ENCODE data around the gene SPEF2. TPM values are rescaled to one million over a fixed set of nuclear protein-coding genes. Genes with fewer than 3 reads are reported as not detected.
"Not testable (repeated sequence)": the region's sequence is repeated elsewhere in the genome, so short reads cannot be mapped to it uniquely, and the experiment has no call there.

SPEF2 gene
- total RNA-seq, 2 donors from 2014 or later: 2.4 to 7.9 TPM

DNA sequence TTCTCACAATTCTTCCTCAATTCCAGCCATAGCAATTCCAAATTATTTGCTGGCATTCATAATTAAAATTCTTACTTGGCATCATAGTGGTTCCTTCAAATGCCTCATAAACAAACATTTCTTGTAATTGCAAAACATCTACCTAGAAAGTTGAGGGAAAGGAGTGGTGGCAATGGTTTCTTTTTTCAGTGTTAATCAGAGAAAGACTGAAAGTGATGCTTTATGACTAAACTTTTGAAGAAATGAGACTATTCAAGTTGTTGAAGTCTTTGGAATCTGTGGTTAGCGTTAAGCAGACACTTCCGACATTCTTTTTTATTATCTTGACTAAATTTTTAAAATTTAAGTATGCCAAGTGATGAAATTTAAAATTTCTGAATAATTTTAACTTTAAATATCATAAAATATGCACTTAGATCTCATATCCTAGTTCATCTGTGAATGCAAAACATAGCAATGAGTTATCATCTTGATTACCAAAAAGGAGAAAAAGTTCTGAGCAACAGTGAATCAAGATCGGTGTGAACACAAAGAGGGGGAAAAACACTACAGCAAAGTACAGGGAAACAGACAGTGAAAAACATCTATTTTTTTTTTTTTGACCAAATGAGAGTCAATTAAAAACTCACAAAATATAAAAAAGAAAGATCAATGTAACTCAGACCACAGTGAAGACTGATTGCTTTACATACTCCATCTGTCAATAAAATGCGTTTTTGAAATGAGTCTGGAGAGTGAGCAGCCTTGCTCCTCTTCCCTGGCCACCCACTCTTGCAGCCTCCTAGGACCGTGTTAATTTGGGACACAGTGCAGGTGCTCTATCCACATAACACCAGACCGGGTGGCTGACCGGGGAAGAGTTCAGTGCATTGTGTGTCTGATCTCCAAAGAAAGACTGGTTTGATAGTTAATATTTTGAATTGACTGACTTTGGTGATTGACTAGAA is 218.4 kb downstream of the SPEF2 start:
- H3K9me3 ChIP-seq: no peaks in the 10 kb centered on the region
- no peaks in the 10 kb centered on the region for H3K27me3 ChIP-seq (replicated peaks; ENCODE audit: insufficient read depth)
- no peaks in the 10 kb centered on the region for H3K36me3 ChIP-seq
- no peak for DNase-seq (ENCODE audit: low spot score)
- H3K27ac ChIP-seq: no peak overlapping the region
- no peak overlapping the region for H3K4me3 ChIP-seq
- intact Hi-C loops (cut with DNase I): no loop called here
- WGBS: 84% methylated on average over 7 of the region's 7 CpGs
- no peak for TF ChIP-seq POLR2AphosphoS5 (IDR thresholded peaks at IDR 0.05)
- no peak for TF ChIP-seq POLR2A (IDR thresholded peaks at IDR 0.05)
- TF ChIP-seq, protein P1, sequence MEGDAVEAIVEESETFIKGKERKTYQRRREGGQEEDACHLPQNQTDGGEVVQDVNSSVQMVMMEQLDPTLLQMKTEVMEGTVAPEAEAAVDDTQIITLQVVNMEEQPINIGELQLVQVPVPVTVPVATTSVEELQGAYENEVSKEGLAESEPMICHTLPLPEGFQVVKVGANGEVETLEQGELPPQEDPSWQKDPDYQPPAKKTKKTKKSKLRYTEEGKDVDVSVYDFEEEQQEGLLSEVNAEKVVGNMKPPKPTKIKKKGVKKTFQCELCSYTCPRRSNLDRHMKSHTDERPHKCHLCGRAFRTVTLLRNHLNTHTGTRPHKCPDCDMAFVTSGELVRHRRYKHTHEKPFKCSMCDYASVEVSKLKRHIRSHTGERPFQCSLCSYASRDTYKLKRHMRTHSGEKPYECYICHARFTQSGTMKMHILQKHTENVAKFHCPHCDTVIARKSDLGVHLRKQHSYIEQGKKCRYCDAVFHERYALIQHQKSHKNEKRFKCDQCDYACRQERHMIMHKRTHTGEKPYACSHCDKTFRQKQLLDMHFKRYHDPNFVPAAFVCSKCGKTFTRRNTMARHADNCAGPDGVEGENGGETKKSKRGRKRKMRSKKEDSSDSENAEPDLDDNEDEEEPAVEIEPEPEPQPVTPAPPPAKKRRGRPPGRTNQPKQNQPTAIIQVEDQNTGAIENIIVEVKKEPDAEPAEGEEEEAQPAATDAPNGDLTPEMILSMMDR (IDR thresholded peaks at IDR 0.05): no peak
- no peaks in the 10 kb centered on the region for H3K4me1 ChIP-seq (replicated peaks)

DNA sequence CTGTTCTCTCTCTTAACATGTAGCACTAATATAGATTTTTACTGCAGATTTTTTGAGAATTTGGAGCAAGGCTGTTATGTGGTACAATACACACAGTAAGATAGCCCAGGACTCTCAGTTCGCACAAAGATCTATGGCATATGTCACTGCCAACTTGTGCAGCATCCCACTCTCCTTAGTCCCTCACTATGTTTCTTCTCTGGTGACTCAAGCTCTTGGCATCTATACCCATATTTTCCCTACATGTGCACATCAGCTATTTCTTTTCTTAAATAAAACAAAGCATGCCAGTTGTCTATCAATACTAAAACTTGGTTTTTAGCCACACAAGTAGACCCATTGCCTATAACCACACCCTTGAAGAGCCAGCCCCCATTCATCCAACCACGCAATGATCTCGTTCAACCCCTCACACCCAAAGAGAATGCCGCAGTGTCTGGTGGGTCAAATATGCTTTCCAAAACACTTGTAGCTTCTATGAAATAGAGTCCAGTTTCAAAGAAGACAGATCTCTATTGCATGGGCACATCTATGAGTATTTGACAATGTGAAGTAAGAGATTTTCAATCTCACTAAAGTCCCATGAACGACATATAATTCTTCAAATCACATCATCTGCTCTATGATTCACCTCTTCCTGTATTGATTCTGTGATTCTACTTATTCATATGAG is 220.8 kb downstream of the SPEF2 start:
- WGBS: 87% methylated on average over 5 of the region's 5 CpGs
- no peaks in the 10 kb centered on the region for H3K4me1 ChIP-seq (replicated peaks)
- intact Hi-C loops (cut with DNase I): no loop called here
- no peaks in the 10 kb centered on the region for H3K9me3 ChIP-seq
- no peaks in the 10 kb centered on the region for H3K27me3 ChIP-seq (replicated peaks; ENCODE audit: insufficient read depth)
- H3K36me3 ChIP-seq: no peaks in the 10 kb centered on the region
- DNase-seq (ENCODE audit: low spot score): no peak
- H3K27ac ChIP-seq: no peak overlapping the region
- TF ChIP-seq POLR2A (IDR thresholded peaks at IDR 0.05) (no peak), POLR2AphosphoS5 (IDR thresholded peaks at IDR 0.05) (no peak)
- TF ChIP-seq, protein P1 (IDR thresholded peaks at IDR 0.05): no peak
- no peak overlapping the region for H3K4me3 ChIP-seq

DNA sequence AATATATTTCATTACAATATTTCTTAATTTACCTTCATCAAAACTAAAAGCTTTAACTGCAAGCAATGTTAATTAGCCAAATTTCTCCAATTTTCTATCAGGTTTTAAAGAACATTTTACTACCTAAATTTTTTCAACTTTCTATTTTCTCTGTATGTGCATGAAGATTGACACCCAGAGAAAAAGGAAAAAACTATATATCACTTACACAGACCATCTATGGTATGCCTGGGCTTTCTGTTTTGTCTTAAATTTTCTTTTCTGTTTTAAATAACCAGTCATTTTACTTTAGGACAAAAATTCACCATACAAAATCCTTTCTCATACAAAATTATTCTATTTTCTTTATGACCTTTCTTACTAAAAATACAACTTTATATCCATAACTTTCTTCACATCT is 225.2 kb downstream of the SPEF2 start:
- Histone ChIP-seq H3K27me3 (replicated peaks; ENCODE audit: insufficient read depth) (no peaks in the 10 kb centered on the region), H3K9me3 (no peaks in the 10 kb centered on the region), H3K27ac (no peak overlapping the region), H3K36me3 (no peaks in the 10 kb centered on the region), H3K4me3 (no peak overlapping the region), H3K4me1 (replicated peaks) (no peaks in the 10 kb centered on the region)
- intact Hi-C loops (cut with DNase I): no loop called here
- TF ChIP-seq POLR2AphosphoS5 (IDR thresholded peaks at IDR 0.05) (no peak), POLR2A (IDR thresholded peaks at IDR 0.05) (no peak)
- TF ChIP-seq, protein P1 (IDR thresholded peaks at IDR 0.05): no peak
- DNase-seq (ENCODE audit: low spot score): no peak

DNA sequence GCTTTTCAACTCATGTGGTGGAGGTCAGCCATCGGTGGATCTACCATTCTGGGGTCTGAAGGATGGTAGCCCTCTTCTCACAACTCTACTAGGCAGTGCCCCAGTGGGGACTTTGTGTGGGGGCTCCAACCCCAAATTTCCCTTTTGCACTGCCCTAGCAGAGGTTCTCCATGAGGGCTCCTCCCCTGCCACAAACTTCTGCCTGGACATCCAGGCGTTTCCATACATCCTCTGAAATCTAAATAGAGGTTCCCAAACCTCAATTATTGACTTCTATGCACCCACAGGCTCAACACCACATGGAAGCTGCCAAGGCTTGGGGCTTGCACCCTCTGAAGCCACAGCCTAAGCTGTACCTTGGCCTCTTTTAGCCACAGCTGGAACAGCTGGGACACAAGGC is 227.8 kb downstream of the SPEF2 start:
- H3K27ac ChIP-seq; H3K27me3 ChIP-seq (replicated peaks; ENCODE audit: insufficient read depth); DNase-seq (ENCODE audit: low spot score); H3K4me3 ChIP-seq; H3K9me3 ChIP-seq; intact Hi-C loops (cut with DNase I); H3K36me3 ChIP-seq; H3K4me1 ChIP-seq (replicated peaks): not testable (repeated sequence)
- WGBS: 93% methylated on average over 2 of the region's 2 CpGs

DNA sequence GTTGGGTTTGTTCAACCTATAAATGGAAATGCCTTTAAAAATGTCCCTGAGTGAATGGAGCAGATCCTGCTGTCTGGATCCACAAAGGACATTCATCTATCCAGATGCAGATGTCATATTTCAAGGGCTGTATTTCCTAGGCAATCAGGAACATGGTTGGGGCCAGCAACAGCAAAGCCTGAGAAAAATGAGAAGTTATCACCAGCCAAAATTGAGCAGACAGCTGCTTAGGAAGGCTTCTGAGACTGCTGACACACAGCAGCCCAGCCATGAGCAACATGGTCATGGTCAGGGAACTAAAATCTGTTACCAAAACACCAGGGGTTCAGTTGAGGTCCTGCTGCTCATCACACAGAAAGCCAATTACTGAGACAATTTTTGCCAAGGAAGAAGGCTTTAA is 229.8 kb downstream of the SPEF2 start:
- TF ChIP-seq POLR2AphosphoS5 (IDR thresholded peaks at IDR 0.05) (no peak), POLR2A (IDR thresholded peaks at IDR 0.05) (no peak)
- TF ChIP-seq, protein P1 (IDR thresholded peaks at IDR 0.05): no peak

More for the DNA sequence above, 229.8 kb downstream of the SPEF2 start:
- H3K4me3 ChIP-seq: no peak overlapping the region
- no peaks in the 10 kb centered on the region for H3K36me3 ChIP-seq
- H3K9me3 ChIP-seq: no peaks in the 10 kb centered on the region
- no peak for DNase-seq (ENCODE audit: low spot score)
- H3K27me3 ChIP-seq (replicated peaks; ENCODE audit: insufficient read depth): no peaks in the 10 kb centered on the region
- intact Hi-C loops (cut with DNase I): no loop called here
- no peak overlapping the region for H3K27ac ChIP-seq
- no peaks in the 10 kb centered on the region for H3K4me1 ChIP-seq (replicated peaks)
